GM19043 (cell line): ENCODE measurements around the gene SAMD15.
"Not testable (repeated sequence)": the region's sequence is repeated elsewhere in the genome, so short reads cannot be mapped to it uniquely, and the experiment has no call there.

ENCODE experiments used
- ATAC-seq: cut with Tn5 transposase; IDR thresholded peaks from one replicate; pipeline ENCODE4 v1.9.1; 2021; ENCODE audit warnings: low read depth; ENCODE audit not compliant: unreplicated experiment

Gene SAMD15

DNA sequence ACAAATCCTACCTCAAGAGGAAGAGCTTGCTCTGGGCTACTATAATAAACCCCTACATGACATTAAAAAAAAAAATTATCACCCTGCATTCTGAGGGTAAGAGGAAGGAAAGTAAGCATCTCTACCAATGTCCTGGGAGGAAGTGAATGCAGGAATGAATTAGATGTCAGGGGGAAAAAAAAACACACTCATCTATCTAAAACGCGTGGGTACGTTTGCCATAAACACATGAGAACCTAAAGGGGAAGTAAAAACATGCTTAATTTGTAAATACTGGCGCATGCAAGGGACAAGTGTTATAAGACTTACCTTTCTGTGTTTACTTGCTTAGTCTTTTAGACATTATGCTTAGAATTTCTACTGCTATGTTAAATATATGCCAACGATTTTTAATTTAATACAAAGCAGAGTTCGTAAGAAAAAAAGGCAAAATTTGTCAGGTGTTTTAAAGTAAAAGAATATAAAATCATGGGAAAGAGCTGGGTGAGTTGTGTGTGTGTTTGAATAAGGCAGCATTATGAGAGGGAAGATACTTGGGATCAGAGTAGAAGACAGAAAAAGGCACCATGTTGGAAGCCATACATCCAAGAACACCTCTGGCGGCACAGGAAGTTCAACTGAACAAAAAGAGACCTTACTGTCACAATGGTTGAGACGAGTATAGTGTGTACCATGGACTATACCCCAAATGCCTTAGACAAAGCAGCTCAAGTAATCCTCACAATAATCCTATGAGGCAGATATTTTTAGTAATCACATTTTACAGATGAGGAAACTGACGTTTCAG lies 1.8 kb upstream of the SAMD15 start:
- no peak for ATAC-seq

DNA sequence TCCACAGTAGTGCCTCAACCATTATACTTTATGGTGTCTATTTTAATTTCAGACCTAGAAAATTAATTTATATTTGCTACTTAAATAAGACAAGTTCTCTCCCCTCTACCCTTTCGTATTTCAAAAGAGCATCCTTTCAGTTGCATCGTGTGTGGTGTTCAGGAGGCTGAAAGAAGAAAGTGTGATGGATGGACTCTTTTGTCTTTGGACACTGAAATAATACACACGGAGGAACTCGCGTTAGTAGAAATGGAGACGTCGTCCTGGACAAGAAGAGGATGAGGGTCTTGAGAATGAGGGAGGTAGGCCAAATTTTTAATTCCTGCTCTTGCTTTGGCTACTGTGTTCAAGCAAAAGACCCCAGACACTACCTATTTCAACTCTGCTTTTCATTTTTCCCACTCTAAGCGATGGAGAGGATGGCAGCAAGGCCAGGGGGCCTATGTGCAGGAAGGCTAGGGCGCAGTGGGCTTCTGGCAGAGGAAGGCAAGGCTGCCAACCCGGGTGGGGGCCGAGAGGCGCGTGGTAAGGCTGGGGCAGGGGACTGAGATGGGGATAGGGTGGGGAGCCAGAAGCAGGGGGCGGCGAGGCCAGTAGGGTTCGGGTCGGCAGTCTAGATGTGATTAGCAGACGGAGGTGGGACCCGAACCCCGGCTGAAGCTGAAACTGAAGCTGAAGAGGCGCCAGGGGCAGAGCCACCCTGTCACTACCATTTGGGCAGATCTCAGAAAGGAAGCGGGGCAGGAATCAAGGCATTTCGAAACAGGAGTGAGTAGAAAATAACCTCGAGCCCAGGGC lies 1.0 kb upstream of the SAMD15 start:
- ATAC-seq, result peak; percentile 6

DNA sequence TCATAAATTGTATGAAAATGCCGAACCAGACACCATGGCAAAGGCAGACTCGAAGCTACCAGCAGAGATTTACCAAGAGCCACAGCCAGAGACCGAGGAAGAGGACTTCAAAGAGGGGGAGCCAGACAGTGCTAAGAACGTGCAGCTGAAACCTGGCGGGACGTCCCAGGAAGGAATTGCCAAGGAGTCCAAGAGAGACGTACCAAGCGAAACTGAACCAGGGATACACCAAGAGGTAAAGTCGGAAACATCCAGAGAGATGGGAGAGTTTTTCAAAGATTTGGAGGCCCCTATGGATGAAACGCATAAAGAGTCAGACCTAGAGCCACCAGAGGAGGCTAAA lies 294 bp downstream of the SAMD15 start:
- ATAC-seq, result no peak

DNA sequence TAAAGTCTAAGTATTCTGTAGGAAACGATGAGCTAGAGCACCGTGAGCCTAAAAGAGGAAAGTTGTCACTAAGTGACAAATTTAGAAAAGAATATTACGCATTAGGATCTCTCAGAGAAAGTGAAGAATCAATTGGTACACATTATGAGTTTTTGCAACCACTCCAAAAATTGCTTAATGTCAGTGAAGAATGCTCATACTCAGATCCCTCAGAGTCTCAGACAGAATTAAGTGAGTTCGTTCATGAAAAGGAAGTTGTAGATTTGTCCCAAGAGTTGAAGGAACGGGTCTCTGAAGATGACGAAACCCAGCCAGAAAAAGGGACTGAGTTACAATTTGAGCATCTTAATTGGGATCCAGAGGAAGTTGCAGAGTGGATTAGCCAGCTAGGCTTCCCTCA lies 1.5 kb downstream of the SAMD15 start:
- no peak for ATAC-seq

DNA sequence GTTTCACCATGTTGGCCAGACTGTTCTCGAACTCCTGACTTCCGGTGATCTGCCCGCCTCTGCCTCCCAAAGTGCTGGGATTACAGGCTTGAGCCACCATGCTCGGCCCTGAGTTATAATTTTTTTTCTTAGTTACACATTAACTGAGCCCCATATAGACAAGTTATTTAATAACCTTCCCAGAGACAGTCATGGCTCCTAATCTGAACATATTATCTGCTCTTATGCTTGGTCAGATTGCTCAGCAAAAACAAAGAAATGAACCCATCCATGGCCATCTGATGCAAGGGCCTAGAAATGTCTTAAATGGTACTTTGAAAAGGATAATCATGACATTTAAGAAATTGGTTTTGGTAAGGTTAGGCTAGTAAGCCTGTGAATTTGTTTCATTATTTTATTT lies 13.0 kb downstream of the SAMD15 start:
- no peak for ATAC-seq

DNA sequence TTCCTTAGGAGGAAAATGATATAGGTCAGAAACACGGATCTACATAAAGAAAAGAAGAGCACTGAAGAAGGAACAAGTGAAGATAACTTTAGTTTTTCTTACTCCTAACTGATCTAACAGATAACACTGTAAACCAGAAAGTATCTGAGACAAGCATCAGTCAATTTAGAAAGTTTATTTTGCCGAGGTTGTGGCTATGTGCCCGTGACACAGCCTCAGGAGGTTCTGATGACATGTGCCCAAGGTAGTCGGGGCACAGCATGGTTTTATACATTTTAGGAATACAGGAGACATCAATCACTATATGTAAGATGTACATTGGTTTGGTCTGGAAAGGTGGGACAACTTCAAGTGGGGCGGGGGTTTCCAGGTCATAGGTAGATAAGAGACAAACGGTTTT lies 23.0 kb downstream of the SAMD15 start:
- no peak for ATAC-seq

DNA sequence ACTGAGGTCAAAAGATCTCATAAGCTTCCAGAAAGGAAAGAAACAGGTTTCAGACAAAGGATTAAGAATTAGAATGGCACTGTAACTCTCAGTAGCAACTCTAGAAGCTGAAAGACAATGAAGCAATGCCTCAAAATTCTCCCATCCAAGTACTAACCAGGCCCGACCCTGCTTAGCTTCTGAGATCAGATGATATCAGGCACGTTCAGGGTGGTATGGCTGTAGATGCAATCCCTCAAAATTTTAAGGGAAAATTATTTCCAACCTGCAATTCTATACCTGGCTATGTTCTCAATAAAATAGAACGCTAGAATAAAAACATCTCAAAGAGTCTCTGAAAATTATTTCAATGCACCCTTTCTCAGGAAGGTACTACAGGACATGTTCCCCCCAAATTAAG lies 26.6 kb downstream of the SAMD15 start:
- no peak for ATAC-seq

DNA sequence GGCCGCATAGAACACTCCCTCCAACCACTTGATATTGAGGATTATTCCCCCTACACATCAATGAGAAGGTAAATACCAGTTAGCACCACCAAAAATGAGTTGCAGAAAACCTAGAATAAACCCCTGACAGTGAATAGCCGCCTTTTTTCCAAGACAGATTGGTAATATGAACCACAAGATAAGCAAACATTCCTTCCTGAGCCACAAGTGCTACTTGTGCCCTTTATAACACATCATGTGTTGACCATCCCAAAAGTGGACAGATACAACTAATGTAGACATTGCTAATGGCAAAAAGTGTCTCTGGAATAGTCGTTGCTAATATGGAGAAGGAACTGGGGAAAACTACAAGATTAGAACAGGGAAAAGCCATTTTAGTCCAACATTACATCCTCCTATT lies 28.9 kb downstream of the SAMD15 start:
- ATAC-seq, result no peak

DNA sequence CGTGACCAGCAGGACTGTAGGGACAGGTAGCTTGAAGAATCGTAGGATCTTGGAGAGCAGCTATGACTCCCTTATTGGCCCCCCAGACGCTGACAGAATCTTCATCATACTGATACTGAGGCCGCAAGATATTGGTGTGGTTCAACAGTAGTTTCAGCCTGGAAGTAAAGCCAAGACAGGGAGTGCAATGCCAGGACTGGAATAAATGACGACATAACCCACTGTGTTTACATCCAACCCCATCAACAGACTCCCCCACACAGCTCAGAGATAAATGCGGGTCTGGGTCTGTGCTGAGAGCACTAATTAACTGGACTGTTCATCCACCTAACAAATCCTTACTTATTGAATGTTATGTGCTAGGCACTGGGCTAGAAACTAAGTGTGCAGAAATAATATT lies 29.5 kb downstream of the SAMD15 start:
- no peak for ATAC-seq

DNA sequence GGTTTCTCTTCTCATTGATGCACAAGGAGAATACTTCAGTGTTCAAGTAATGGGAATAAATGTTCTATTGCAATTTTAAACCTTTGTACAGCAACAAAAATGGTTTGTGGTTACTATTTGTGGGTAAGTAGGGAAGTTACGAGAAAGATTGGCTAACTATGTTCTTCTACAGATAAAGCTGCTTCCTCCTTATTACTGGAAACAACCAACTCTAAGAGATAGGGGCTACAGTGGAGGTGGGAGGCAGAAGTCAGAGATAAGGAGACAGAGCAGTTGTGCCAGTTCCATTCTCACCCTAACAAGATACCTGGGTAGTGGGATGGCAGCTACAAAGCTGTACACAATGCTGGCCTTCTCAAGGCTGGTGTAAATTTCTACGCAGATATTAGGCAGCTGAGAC lies 30.0 kb downstream of the SAMD15 start:
- ATAC-seq, result no peak

DNA sequence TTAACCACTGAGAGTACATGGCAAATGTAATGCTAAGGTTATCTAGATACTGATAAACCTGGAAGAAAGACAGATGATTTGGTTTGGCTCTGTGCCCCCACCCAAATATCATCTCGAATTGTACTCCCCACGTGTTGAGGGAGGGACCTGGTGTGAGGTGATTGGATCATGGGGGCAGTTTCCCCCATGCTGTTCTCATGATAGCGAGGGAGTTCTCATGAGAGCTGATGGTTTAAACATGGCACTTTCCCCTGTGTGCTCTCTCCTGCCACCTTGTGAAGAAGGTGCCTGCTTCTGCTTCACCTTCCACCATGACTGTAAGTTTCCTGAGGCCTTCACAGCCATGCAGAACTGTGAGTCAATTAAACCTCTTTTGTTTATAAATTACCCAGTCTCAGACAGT lies 32.0 kb downstream of the SAMD15 start:
- ATAC-seq, result no peak

DNA sequence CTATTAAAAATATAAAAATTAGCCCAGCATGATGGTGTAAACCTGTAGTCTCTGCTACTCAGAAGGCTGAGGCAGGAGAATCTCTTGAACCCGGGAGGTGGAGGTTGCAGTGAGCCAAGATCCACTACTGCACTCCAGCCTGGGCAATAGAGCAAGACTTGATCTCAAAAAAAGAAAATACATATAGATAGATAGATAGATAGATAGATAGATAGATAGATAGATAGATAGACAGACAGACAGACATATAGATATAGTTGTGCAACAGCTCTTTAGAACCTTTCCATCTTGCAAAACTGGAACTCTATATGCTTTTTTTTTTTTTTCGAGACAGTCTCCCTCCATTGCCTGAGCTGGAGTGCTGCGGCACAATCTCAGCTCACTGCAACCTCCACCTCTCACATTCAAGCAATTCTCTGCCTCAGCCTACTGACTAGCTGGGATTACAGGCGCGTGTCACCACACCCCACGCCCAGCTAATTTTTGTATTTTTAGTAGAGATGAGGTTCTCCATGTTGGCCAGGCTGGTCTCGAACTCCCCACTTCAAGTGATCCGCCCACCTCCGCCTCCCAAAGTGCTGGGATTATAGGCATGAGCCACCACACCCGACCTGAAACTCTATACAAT lies 38.3 kb downstream of the SAMD15 start:
- ATAC-seq, result not testable (repeated sequence)

DNA sequence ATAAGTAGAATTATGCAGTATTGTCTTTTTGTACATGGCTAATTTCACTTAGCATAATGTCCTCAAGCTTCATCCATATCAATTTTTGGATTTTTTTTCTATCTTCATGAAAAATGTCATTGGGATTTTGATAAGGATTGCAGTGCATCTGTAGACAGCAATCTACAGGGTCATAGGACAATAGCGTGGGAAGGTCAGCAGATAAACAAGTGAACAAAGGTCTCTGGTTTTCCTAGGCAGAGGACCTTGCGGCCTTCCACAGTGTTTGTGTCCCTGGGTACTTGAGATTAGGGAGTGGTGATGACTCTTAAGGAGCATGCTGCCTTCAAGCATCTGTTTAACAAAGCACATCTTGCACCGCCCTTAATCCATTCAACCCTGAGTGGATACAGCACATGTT lies 38.9 kb downstream of the SAMD15 start:
- not testable (repeated sequence) for ATAC-seq

DNA sequence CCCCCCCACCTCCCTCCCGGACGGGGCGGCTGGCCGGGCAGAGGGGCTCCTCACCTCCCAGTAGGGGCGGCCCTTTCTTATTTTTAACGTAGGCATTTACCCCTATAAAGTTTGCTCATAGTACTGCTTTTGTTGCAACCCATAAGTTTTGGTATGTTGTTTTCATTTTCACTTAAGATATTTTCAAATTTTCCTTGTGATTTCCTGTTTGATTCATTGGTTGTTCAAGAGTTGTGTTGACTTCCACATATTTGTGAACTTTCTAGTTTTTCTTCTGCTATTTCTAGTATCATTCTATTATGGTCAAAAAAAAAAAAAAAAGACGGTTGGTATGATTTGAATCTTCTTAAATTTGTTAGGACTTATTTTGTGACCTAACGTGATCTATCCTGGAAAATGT lies 39.7 kb downstream of the SAMD15 start:
- ATAC-seq, result no peak

DNA sequence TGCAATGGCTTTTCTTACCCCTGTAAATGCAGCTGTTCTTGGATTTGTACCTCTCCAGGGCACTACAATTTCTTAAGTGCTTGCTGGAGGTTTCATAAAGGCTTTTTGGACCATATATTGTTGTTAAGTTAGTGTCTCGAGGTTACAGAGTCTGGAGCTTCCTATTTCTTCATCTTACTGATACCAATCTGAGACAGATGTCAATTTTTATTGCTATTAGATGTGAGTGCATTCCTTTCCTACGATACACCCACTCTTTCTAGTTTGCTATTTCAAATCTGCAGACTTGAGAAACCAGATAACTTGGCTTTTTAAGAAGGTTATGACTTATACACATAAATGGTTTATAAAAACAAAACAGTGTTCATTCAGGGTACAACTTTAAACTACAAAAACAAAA lies 44.0 kb downstream of the SAMD15 start:
- no peak for ATAC-seq

DNA sequence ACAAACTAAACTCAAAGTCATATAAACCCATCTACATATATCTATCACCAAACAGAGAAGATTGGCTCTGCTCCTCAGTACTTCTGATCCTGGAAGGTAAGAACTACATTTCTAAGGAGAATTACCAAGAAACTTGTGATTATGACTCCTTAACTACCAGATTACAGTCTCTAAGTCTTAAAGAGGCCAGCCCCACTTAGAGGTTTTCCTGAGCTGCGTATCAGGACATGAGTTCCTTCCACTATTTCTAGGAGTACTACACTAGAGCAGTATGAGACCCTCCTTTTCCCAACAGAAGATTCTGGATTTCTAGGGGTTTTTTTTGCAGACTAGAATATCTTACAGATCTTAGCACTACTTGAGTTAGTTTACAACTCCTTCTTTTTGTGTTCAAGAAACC lies 46.2 kb downstream of the SAMD15 start, which contains the start of gene NOXRED1:
NOXRED1 (minus strand) TSS at position 101 of the 400 bp plus-strand sequence. CDS start 634 bp downstream, outside the sequence.
- no peak for ATAC-seq

DNA sequence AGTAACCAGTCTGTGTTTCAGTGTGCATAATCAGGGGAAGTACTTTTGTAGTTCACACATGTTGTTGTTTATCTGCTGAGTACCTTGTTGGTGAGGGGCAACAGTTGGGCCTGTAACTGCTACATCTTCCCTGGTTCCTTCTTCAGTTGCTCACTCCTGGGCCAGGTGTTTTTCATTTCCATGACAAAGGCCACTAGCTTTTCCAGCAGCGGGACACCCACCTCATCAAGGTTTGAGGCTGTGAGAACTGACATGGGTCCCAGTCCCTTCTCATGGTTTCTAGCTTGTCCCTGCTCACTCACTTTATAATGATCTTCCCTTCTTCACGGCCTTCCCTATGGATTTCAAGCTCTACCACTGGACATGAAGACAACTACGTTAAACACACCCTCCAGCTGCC lies 47.7 kb downstream of the SAMD15 start:
- ATAC-seq, result no peak

DNA sequence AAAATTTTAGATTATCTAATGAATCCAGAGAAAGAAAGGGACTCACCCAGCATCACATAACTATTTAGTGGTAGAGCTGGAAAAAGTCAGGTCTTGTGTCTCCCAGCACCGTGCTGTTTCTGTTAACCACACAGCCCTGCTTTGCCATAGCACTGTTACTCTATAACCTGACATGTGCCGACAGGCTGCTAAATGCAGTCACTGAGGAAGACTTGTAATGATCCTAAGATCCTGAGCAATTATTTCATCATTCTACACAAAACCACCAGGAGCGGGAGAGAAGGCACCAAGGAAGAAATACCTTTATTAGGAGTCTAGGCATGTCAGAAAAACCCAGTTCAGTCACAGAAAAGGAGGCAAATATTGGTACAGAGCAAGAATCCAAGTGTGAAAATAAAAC lies 49.2 kb downstream of the SAMD15 start:
- no peak for ATAC-seq

DNA sequence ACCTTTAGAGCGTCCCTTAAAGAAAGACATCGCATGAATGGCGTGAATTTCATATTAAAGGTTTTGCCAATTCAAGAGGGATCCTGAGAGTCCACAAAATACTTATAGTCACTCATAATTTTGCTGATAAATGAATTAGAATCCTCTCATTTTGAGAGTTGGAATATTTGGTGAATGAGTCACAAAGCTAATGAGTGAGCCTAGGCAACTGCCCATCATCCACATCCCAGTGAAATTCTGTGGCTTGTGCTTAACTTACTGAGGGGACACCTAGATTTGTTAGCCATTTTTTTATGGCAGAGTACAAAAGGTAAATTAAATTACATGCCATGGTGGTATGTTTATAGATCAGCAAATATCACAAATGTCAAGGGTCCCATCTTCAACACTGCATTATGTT lies 58.9 kb downstream of the SAMD15 start:
- no peak for ATAC-seq

DNA sequence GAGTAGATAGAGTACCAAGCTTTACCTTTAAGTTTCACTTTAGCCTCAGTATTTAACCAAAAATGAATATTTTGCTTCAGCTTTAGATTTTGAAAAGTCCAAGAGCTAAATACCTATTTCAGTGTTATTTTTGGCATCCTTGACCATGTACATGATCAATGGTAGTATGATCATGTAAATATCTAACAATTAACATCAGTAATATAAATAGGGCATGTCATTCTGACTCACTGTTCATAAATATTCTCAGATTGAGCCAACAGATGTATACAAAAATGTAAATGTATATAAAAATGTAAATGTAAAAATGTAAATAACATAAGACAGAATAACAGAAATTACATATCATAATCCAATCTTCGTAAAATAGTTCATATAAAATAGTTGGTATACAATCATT lies 61.4 kb downstream of the SAMD15 start:
- ATAC-seq, result no peak

DNA sequence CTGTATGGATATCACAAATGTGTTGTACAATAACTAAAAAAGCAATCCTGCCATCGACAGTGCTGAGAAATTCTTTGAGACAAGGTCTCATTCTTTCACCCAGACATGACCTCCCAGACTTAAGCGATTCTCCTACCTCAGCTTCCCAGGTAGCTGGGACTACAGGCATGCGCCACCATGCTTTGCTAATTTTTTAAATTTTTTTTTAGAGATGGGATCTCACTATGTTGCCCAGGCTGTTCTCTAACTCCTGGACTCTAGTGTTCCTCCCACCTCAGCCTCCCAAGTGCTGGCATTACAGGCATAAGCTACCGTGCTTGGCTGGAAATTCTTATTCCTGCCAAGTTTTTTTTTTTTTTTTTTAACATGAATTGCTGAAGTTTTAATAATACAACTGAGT lies 62.7 kb downstream of the SAMD15 start:
- no peak for ATAC-seq
